Esophagus squamous epithelium (tissue), 4 donors: Measurements from ENCODE around the gene HIBCH.

ENCODE experiments used
- POLR2A ChIP-seq, 4 donors: fragments of 450-650 bp; IDR thresholded peaks; one replicate each; pipeline ENCODE4 v1.6.1; 2017; ENCODE audit warnings: antibody characterized with exemption in 4 of 4, mild to moderate bottlenecking in 4 of 4, moderate library complexity in 3 of 4
- TF ChIP-seq, protein P1 (sequence below), 6 experiments: fragments of 450-650 bp in 4 of 6; fragments of 200-600 bp in 2 of 6; sonication (generic) in 2 of 6; IDR thresholded peaks; one replicate each; pipeline ENCODE4 v1.5.1; 2016 to 2019; ENCODE audit warnings: antibody characterized with exemption in 6 of 6, mild to moderate bottlenecking in 4 of 6, moderate library complexity in 4 of 6

- TF ChIP-seq POLR2A (IDR thresholded peaks at IDR 0.05): no peak
- TF ChIP-seq, protein P1, sequence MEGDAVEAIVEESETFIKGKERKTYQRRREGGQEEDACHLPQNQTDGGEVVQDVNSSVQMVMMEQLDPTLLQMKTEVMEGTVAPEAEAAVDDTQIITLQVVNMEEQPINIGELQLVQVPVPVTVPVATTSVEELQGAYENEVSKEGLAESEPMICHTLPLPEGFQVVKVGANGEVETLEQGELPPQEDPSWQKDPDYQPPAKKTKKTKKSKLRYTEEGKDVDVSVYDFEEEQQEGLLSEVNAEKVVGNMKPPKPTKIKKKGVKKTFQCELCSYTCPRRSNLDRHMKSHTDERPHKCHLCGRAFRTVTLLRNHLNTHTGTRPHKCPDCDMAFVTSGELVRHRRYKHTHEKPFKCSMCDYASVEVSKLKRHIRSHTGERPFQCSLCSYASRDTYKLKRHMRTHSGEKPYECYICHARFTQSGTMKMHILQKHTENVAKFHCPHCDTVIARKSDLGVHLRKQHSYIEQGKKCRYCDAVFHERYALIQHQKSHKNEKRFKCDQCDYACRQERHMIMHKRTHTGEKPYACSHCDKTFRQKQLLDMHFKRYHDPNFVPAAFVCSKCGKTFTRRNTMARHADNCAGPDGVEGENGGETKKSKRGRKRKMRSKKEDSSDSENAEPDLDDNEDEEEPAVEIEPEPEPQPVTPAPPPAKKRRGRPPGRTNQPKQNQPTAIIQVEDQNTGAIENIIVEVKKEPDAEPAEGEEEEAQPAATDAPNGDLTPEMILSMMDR (IDR thresholded peaks at IDR 0.05): no peak
These were observed 133.4 kb downstream of the HIBCH start for GRCh38 chr2:190186238-190186637.
